RWPE2 (cell line): ENCODE results near the gene PNKD.
A peak's percentile ranks its signal among the peaks of the same experiment; 100 is the strongest.

Source experiments
- ATAC-seq: fragments of 200-7000 bp; cut with Tn5 transposase; 3 replicates; pipeline ENCODE4 v1.9.1; 2021; ENCODE audit warnings: low read depth
- DNase-seq: peaks from one replicate; pipeline ENCODE4 v3.0.0-alpha.2; 2020; ENCODE audit warnings: low spot score
- H3K27ac ChIP-seq: fragments of 450-650 bp; 2 replicates; pipeline ENCODE4 v1.5.1; 2017; ENCODE audit warnings: mild to moderate bottlenecking; ENCODE audit not compliant: poor library complexity, severe bottlenecking
- H3K27me3 ChIP-seq: fragments of 250-450 bp; sonication (Bioruptor Pico); 2 replicates; pipeline ENCODE4 v1.5.1; 2021; ENCODE audit warnings: mild to moderate bottlenecking, moderate library complexity; ENCODE audit not compliant: insufficient read depth, poor library complexity, severe bottlenecking
- H3K36me3 ChIP-seq: fragments of 250-450 bp; sonication (Bioruptor Pico); 2 replicates; pipeline ENCODE4 v1.5.1; 2020; ENCODE audit warnings: low read depth, mild to moderate bottlenecking, moderate library complexity
- H3K4me1 ChIP-seq: fragments of 250-450 bp; sonication (Bioruptor Pico); 2 replicates; pipeline ENCODE4 v1.5.1; 2021; ENCODE audit warnings: mild to moderate bottlenecking, moderate library complexity; ENCODE audit not compliant: insufficient read depth, poor library complexity, severe bottlenecking
- H3K4me3 ChIP-seq: fragments of 250-450 bp; sonication (Bioruptor Pico); 2 replicates; pipeline ENCODE4 v1.5.1; 2021; ENCODE audit warnings: mild to moderate bottlenecking, moderate library complexity; ENCODE audit not compliant: severe bottlenecking
- H3K9me3 ChIP-seq: fragments of 250-450 bp; sonication (Bioruptor Pico); 2 replicates; pipeline ENCODE4 v1.5.1; 2021; ENCODE audit warnings: mild to moderate bottlenecking, moderate library complexity; ENCODE audit not compliant: severe bottlenecking
- CTCF ChIP-seq: fragments of 450-650 bp; IDR thresholded peaks from one replicate; pipeline ENCODE4 v1.5.1; 2017; ENCODE audit warnings: mild to moderate bottlenecking, moderate library complexity; ENCODE audit not compliant: poor library complexity, severe bottlenecking

PNKD gene

DNA sequence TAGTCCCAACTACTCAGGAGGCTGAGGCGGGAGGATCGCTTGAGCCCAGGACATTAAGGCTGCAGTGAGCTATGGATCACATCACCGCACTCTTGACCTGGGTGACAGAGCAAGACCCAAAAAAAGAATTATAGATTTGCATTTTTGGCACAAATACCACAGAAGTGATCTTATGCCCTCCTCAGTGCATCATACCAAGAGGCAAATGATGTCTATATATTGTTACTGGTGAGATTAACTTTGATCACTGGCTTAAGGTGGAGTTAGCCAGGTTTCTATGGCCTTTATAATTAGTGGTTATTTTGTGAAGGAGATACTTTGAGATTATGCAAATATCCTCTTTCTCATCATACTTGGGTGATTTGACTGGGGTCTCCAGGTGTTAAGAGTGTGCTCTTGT is 64.2 kb downstream of the PNKD start:
- Histone ChIP-seq H3K4me3 (no peak overlapping the region), H3K4me1 (no peaks in the 10 kb centered on the region), H3K27me3 (no peaks in the 10 kb centered on the region), H3K36me3 (no peaks in the 10 kb centered on the region), H3K9me3 (no peaks in the 10 kb centered on the region), H3K27ac (no peak overlapping the region)
- TF ChIP-seq CTCF = no peak
- ATAC-seq = no peak
- no peak for DNase-seq

DNA sequence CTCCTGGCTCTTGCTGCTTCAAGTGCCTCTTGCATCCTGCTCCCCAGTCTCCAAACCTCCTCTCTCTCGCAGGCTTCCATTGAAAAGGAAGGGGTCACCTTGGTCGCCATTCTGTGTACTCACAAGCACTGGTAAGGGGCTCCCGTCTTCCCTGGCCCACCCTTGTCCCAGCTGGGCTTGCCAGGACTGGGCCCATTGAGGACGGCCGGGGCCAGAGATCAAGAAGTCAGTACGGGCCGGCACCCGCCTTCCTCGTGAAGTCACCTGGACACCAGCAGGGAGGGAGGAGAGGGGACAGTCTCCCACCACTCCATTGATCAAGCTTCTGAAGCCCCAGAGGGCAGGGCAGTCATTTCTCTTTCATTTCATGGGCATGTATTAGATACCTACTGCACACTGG is 70.3 kb downstream of the PNKD start:
- Histone ChIP-seq H3K9me3 (no peaks in the 10 kb centered on the region), H3K27ac (no peak overlapping the region), H3K27me3 (no peaks in the 10 kb centered on the region), H3K4me1 (no peaks in the 10 kb centered on the region), H3K4me3 (no peak overlapping the region), H3K36me3 (no peaks in the 10 kb centered on the region)
- DNase-seq = no peak
- ATAC-seq = no peak
- no peak for TF ChIP-seq CTCF

- Histone ChIP-seq H3K4me1 (no peaks in the 10 kb centered on the region), H3K36me3 (no peaks in the 10 kb centered on the region), H3K27me3 (no peaks in the 10 kb centered on the region), H3K27ac (no peak overlapping the region), H3K9me3 (no peaks in the 10 kb centered on the region), H3K4me3 (no peak overlapping the region)
- ATAC-seq (no peak), DNase-seq (no peak)
- no peak for TF ChIP-seq CTCF
Observed at GRCh38 chr2:218341381-218341780, 71.1 kb downstream of the PNKD start.

DNA sequence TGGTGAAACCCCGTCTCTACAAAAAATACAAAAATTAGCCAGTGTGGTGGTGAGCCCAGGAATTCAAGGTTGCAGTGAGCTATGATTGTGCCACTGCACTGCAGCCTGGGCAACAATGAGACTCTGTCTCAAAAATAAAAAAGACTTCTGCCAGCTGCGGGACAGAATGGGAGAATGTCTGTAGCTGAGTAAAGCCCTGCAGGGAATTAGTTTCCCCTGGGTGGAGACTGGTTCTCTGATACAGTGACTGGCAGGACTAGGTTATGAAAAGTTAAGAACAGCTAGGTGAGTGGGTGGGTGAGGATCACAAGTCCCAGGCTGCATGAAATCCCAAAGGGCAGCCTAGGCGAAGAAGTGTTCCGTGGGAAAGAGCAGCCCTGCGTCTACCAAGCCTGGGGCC is 72.5 kb downstream of the PNKD start:
- Histone ChIP-seq H3K27me3 (no peaks in the 10 kb centered on the region), H3K4me1 (no peaks in the 10 kb centered on the region), H3K27ac (no peak overlapping the region), H3K36me3 (no peaks in the 10 kb centered on the region), H3K9me3 (no peaks in the 10 kb centered on the region), H3K4me3 (no peak overlapping the region)
- TF ChIP-seq CTCF = no peak
- DNase-seq (no peak), ATAC-seq (no peak)

GRCh38 chr2:218343591-218343990 is 73.3 kb downstream of the PNKD start:
- Histone ChIP-seq H3K27ac (no peak overlapping the region), H3K4me3 (no peak overlapping the region), H3K9me3 (no peaks in the 10 kb centered on the region), H3K36me3 (no peaks in the 10 kb centered on the region), H3K27me3 (no peaks in the 10 kb centered on the region), H3K4me1 (no peaks in the 10 kb centered on the region)
- TF ChIP-seq CTCF = no peak
- DNase-seq (no peak), ATAC-seq (0 out of 3 replicates have a peak, but pooled peaks have one; percentile 47)
